Esophagus muscularis mucosa (tissue), 4 donors: ENCODE results near the gene TNRC6C.

Experiments
- CTCF ChIP-seq, 3 experiments: fragments of 200-600 bp in 2 of 3; fragments of 450-650 bp in 1 of 3; sonication (generic) in 2 of 3; IDR thresholded peaks; one replicate each; pipeline ENCODE4 v1.5.1; 2017 to 2019; ENCODE audit warnings: antibody characterized with exemption in 3 of 3, mild to moderate bottlenecking in 2 of 3, moderate library complexity in 1 of 3
- EP300 ChIP-seq: sonication (generic); formaldehyde crosslinking; IDR thresholded peaks from one replicate; pipeline ENCODE4 v1.6.1; 2017; ENCODE audit warnings: antibody characterized with exemption
- POLR2A ChIP-seq: fragments of 450-650 bp; IDR thresholded peaks from one replicate; pipeline ENCODE4 v1.6.1; 2017; ENCODE audit warnings: antibody characterized with exemption, moderate library complexity, mild to moderate bottlenecking, low read depth
- POLR2AphosphoS5 ChIP-seq, 2 donors: sonication (generic); formaldehyde crosslinking; IDR thresholded peaks; one replicate each; pipeline ENCODE4 v1.6.1; 2017; ENCODE audit warnings: antibody characterized with exemption in 2 of 2

- no peak for TF ChIP-seq CTCF (IDR thresholded peaks at IDR 0.05)
- no peak for TF ChIP-seq EP300
- TF ChIP-seq POLR2AphosphoS5 (IDR thresholded peaks at IDR 0.05), result no peak
- no peak for TF ChIP-seq POLR2A
Observed at GRCh38 chr17:78075011-78075410, 116.5 kb downstream of the TNRC6C start.
